Astrocyte (in vitro differentiated cells and primary cell): ENCODE measurements around the gene CALR3. TPM values are rescaled to one million over a fixed set of nuclear protein-coding genes. Genes with fewer than 3 reads are reported as not detected.
"Not testable (repeated sequence)": the region's sequence is repeated elsewhere in the genome, so short reads cannot be mapped to it uniquely, and the experiment has no call there.

Experiments
- DNase-seq: peaks from one replicate; pipeline ENCODE4 v3.0.0-alpha.2; 2010; ENCODE audit warnings: low read depth
- FAIRE-seq: peaks from 2 replicates; lab custom pipeline; 2011; peaks lifted over from hg19 to GRCh38; lab: Jason Lieb, UNC
- H2AFZ ChIP-seq: 2 replicates; pipeline ENCODE4 v1.6.0; 2012; ENCODE audit warnings: low read depth, low read length, inconsistent platforms
- H3K27ac ChIP-seq: 2 replicates; pipeline ENCODE4 v1.5.1; 2011; ENCODE audit warnings: low read depth, low read length, inconsistent platforms
- H3K27me3 ChIP-seq: 2 replicates; pipeline ENCODE4 v1.6.0; 2011; ENCODE audit warnings: low read length, inconsistent platforms; ENCODE audit not compliant: insufficient read depth
- H3K36me3 ChIP-seq: 2 replicates; pipeline ENCODE4 v1.5.1; 2011; ENCODE audit warnings: low read length, inconsistent platforms; ENCODE audit not compliant: insufficient read depth
- H3K4me1 ChIP-seq: 2 replicates; pipeline ENCODE4 v1.5.1; 2011; ENCODE audit warnings: low read length, inconsistent platforms; ENCODE audit not compliant: insufficient read depth
- H3K4me2 ChIP-seq: 2 replicates; pipeline ENCODE4 v1.6.0; 2012; ENCODE audit warnings: low read length, inconsistent platforms
- H3K4me3 ChIP-seq: 2 replicates; pipeline ENCODE4 v1.5.1; 2011; ENCODE audit warnings: low read depth, mild to moderate bottlenecking, low read length, inconsistent platforms; ENCODE audit not compliant: insufficient read depth
- H3K79me2 ChIP-seq: 2 replicates; pipeline ENCODE4 v1.6.0; 2012; ENCODE audit warnings: mild to moderate bottlenecking, low read length, inconsistent platforms; ENCODE audit not compliant: insufficient read depth
- H3K9ac ChIP-seq: 2 replicates; pipeline ENCODE4 v1.6.0; 2012; ENCODE audit warnings: mild to moderate bottlenecking, low read length, inconsistent platforms
- H3K9me3 ChIP-seq: 2 replicates; pipeline ENCODE4 v1.5.1; 2012; ENCODE audit warnings: low read depth, mild to moderate bottlenecking, low read length, inconsistent platforms; ENCODE audit not compliant: insufficient read depth
- H4K20me1 ChIP-seq: 2 replicates; pipeline ENCODE4 v1.6.0; 2012; ENCODE audit warnings: low read length, inconsistent platforms; ENCODE audit not compliant: insufficient read depth
- H3K27ac Mint-ChIP-seq: one replicate; pipeline ENCODE4 v1.8.0; 2021; ENCODE audit warnings: mild to moderate bottlenecking, mixed read lengths; ENCODE audit not compliant: unreplicated experiment
- H3K27me3 Mint-ChIP-seq: one replicate; pipeline ENCODE4 v1.8.0; 2021; ENCODE audit warnings: low read depth, mixed read lengths; ENCODE audit not compliant: unreplicated experiment
- H3K36me3 Mint-ChIP-seq: one replicate; pipeline ENCODE4 v1.8.0; 2021; ENCODE audit warnings: low read depth, mixed read lengths; ENCODE audit not compliant: unreplicated experiment
- H3K4me1 Mint-ChIP-seq: one replicate; pipeline ENCODE4 v1.8.0; 2021; ENCODE audit warnings: low read depth, mixed read lengths; ENCODE audit not compliant: unreplicated experiment
- H3K4me3 Mint-ChIP-seq: one replicate; pipeline ENCODE4 v1.8.0; 2021; ENCODE audit warnings: mild to moderate bottlenecking, moderate library complexity, mixed read lengths; ENCODE audit not compliant: unreplicated experiment
- H3K9me3 Mint-ChIP-seq: one replicate; pipeline ENCODE4 v1.8.0; 2021; ENCODE audit warnings: mild to moderate bottlenecking, mixed read lengths; ENCODE audit not compliant: unreplicated experiment
- CTCF ChIP-seq: IDR thresholded peaks from 2 replicates; pipeline ENCODE4 v1.5.1; 2011; ENCODE audit warnings: low read depth, mild to moderate bottlenecking, inconsistent platforms, low read length, moderate library complexity; ENCODE audit not compliant: insufficient read depth
- EZH2 ChIP-seq: IDR thresholded peaks from 2 replicates; pipeline ENCODE4 v1.6.1; 2012; ENCODE audit warnings: mild to moderate bottlenecking, low read length, inconsistent platforms; ENCODE audit not compliant: insufficient read depth
- total RNA-seq: library from RNA; stranded (reverse); gene quantifications from 2 replicates; pipeline ENCODE4 v1.2.1, GENCODE V29; 2021

Gene CALR3
- total RNA-seq, 1 donor from 2014 or later = not detected

- H3K4me3 Mint-ChIP-seq = peak overlapping the region; percentile 90
- Histone ChIP-seq H2AFZ (no peak overlapping the region), H3K4me1 (peaks cover 13% of the 10 kb centered on the region), H3K27me3 (no peaks in the 10 kb centered on the region), H4K20me1 (peaks cover 57% of the 10 kb centered on the region), H3K27ac (no peak overlapping the region), H3K9ac (peak overlapping the region; percentile 85), H3K4me2 (peak overlapping the region; percentile 95), H3K4me3 (peak overlapping the region; percentile 69), H3K9me3 (no peaks in the 10 kb centered on the region), H3K79me2 (peaks cover 59% of the 10 kb centered on the region), H3K36me3 (no peaks in the 10 kb centered on the region)
- no peak overlapping the region for H3K27ac Mint-ChIP-seq
- peaks cover 10% of the 10 kb centered on the region for H3K4me1 Mint-ChIP-seq
- H3K9me3 Mint-ChIP-seq = no peaks in the 10 kb centered on the region
- no peak for TF ChIP-seq EZH2
- TF ChIP-seq CTCF = no peak
- no peak for FAIRE-seq
- H3K36me3 Mint-ChIP-seq = peaks cover 4% of the 10 kb centered on the region
- no peak for DNase-seq
- H3K27me3 Mint-ChIP-seq = no peaks in the 10 kb centered on the region
Measured at GRCh38 chr19:16470541-16470910, 25.4 kb downstream of the CALR3 start.

GRCh38 chr19:16467581-16467980 lies 28.4 kb downstream of the CALR3 start:
- Mint-ChIP-seq H3K4me1 (peaks cover 26% of the 10 kb centered on the region), H3K4me3 (peak overlapping the region; percentile 21), H3K27me3 (no peaks in the 10 kb centered on the region), H3K36me3 (peaks cover 4% of the 10 kb centered on the region), H3K27ac (no peak overlapping the region), H3K9me3 (no peaks in the 10 kb centered on the region)
- FAIRE-seq (no peak), DNase-seq (no peak)
- peaks cover 25% of the 10 kb centered on the region for H3K4me1 ChIP-seq
- peaks cover 88% of the 10 kb centered on the region for H3K79me2 ChIP-seq
- H4K20me1 ChIP-seq = peaks cover 86% of the 10 kb centered on the region
- H3K36me3 ChIP-seq = no peaks in the 10 kb centered on the region
- no peaks in the 10 kb centered on the region for H3K9me3 ChIP-seq
- H3K27me3 ChIP-seq = no peaks in the 10 kb centered on the region
- H3K4me2 ChIP-seq = no peak overlapping the region
- TF ChIP-seq CTCF (no peak), EZH2 (no peak)
- no peak overlapping the region for H3K4me3 ChIP-seq
- H3K27ac ChIP-seq = no peak overlapping the region
- H3K9ac ChIP-seq = no peak overlapping the region
- no peak overlapping the region for H2AFZ ChIP-seq

- H3K4me1 Mint-ChIP-seq = peaks cover 27% of the 10 kb centered on the region
- not testable (repeated sequence) for H2AFZ ChIP-seq, H3K9me3 Mint-ChIP-seq, H3K4me3 ChIP-seq, DNase-seq, H3K36me3 ChIP-seq, H3K9me3 ChIP-seq, H3K27me3 ChIP-seq, H3K27ac Mint-ChIP-seq, H3K36me3 Mint-ChIP-seq, H3K27ac ChIP-seq, H3K27me3 Mint-ChIP-seq, H3K9ac ChIP-seq, H3K4me2 ChIP-seq, H3K4me3 Mint-ChIP-seq, FAIRE-seq
- Histone ChIP-seq H4K20me1 (peaks cover 93% of the 10 kb centered on the region), H3K79me2 (peaks cover 94% of the 10 kb centered on the region), H3K4me1 (peaks cover 21% of the 10 kb centered on the region)
Measured at GRCh38 chr19:16466802-16467427, 29.1 kb downstream of the CALR3 start.
